ENCODE measurements around the gene ORM2. TPM values are rescaled to one million over a fixed set of nuclear protein-coding genes. Genes with fewer than 3 reads are reported as not detected.

The ORM2 gene
- polyA plus RNA-seq, 3 donors, result 0.30 to 0.33 TPM; not detected in 1

- Mint-ChIP-seq H3K4me3 (no peak overlapping the region), H3K4me1 (peaks cover 24% of the 10 kb centered on the region), H3K36me3 (peaks cover 94 to 99% of the 10 kb centered on the region in 2 donors), H3K27me3 (ENCODE audit: low read depth in 3 of 3) (peaks cover 0 to 2% (median 0%) of the 10 kb centered on the region in 3 donors), H3K9me3 (peaks cover 0 to 5% (median 0%) of the 10 kb centered on the region in 7 donors), H3K27ac (peak overlapping the region; percentile 50 to 91 (median 78))
- intact Hi-C loops (cut with micrococcal nuclease), result loop anchor here (10.0 kb wide), 3 partner anchors 53 to 313 kb away; partner anchors contain the start of gene TEX53 (in 1 of the 2)
- Histone ChIP-seq H3K4me2 (replicated peaks; ENCODE audit: extremely low read depth, low read length, poor library complexity, severe bottlenecking) (no peak overlapping the region), H4K20me1 (ENCODE audit: insufficient read depth, low read length) (peaks cover 97% of the 10 kb centered on the region), H3K4me3 (replicated peaks in 1 of 3; ENCODE audit: low read depth in 2 of 3, low read length in 3 of 3) (no peak overlapping the region), H3K4me1 (ENCODE audit: control insufficient read depth in 1 of 2, insufficient read depth in 2 of 2, low read length in 2 of 2) (peaks cover 14 to 19% of the 10 kb centered on the region in 2 donors), H3K79me2 (ENCODE audit: insufficient read depth, low read length) (peaks cover 7% of the 10 kb centered on the region), H3K9ac (ENCODE audit: insufficient read depth, low read length, poor library complexity, severe bottlenecking) (no peak overlapping the region), H3K27ac (ENCODE audit: low read depth in 1 of 2, low read length in 2 of 2) (peak overlapping the region; percentile 49 to 73), H2AFZ (ENCODE audit: insufficient read depth, low read depth, low read length, poor library complexity, severe bottlenecking) (no peak overlapping the region), H3K9me3 (replicated peaks in 1 of 2; ENCODE audit: control insufficient read depth in 1 of 2, insufficient read depth in 1 of 2, low read length in 2 of 2) (no peaks in the 10 kb centered on the region), H3K36me3 (replicated peaks in 1 of 2; ENCODE audit: control insufficient read depth in 1 of 2, insufficient read depth in 2 of 2, low read length in 2 of 2) (peaks cover 98 to 99% of the 10 kb centered on the region in 2 donors), H3K27me3 (ENCODE audit: control insufficient read depth in 2 of 2, insufficient read depth in 2 of 2, low read length in 2 of 2) (no peaks in the 10 kb centered on the region)
- no peak for DNase-seq
- no peak for TF ChIP-seq CTCF (IDR thresholded peaks at IDR 0.05)
- WGBS (ENCODE audit: insufficient coverage), result 94% methylated on average over 2 of the region's 4 CpGs
Measured at GRCh38 chr9:114341991-114342390, 12.3 kb downstream of the ORM2 start.

- no peak for TF ChIP-seq CTCF (IDR thresholded peaks at IDR 0.05)
- no peak for DNase-seq
- Histone ChIP-seq H3K36me3 (replicated peaks in 1 of 2; ENCODE audit: control insufficient read depth in 1 of 2, insufficient read depth in 2 of 2, low read length in 2 of 2) (peaks cover 97 to 99% of the 10 kb centered on the region in 2 donors), H4K20me1 (ENCODE audit: insufficient read depth, low read length) (peaks cover 94% of the 10 kb centered on the region), H3K4me3 (replicated peaks in 1 of 3; ENCODE audit: low read depth in 2 of 3, low read length in 3 of 3) (no peak overlapping the region), H3K4me2 (replicated peaks; ENCODE audit: extremely low read depth, low read length, poor library complexity, severe bottlenecking) (no peak overlapping the region), H3K9me3 (replicated peaks in 1 of 2; ENCODE audit: control insufficient read depth in 1 of 2, insufficient read depth in 1 of 2, low read length in 2 of 2) (no peaks in the 10 kb centered on the region), H3K27me3 (ENCODE audit: control insufficient read depth in 2 of 2, insufficient read depth in 2 of 2, low read length in 2 of 2) (no peaks in the 10 kb centered on the region), H3K79me2 (ENCODE audit: insufficient read depth, low read length) (peaks cover 7% of the 10 kb centered on the region), H3K4me1 (ENCODE audit: control insufficient read depth in 1 of 2, insufficient read depth in 2 of 2, low read length in 2 of 2) (peaks cover 14 to 19% of the 10 kb centered on the region in 2 donors), H2AFZ (ENCODE audit: insufficient read depth, low read depth, low read length, poor library complexity, severe bottlenecking) (no peak overlapping the region), H3K27ac (ENCODE audit: low read depth in 1 of 2, low read length in 2 of 2) (peak overlapping the region in 1 of 2 donors; percentile 56), H3K9ac (ENCODE audit: insufficient read depth, low read length, poor library complexity, severe bottlenecking) (no peak overlapping the region)
- Mint-ChIP-seq H3K27ac (peak overlapping the region in 3 of 7 donors; percentile 33 to 60 (median 58)), H3K9me3 (peaks cover 0 to 5% (median 0%) of the 10 kb centered on the region in 7 donors), H3K4me3 (no peak overlapping the region), H3K27me3 (ENCODE audit: low read depth in 3 of 3) (peaks cover 0 to 2% (median 0%) of the 10 kb centered on the region in 3 donors), H3K4me1 (peaks cover 24% of the 10 kb centered on the region), H3K36me3 (peaks cover 92 to 98% of the 10 kb centered on the region in 2 donors)
- intact Hi-C loops (cut with micrococcal nuclease), result loop anchor here (10.0 kb wide), 3 partner anchors 52 to 312 kb away; partner anchors contain the start of gene TEX53 (in 1 of the 2)
- WGBS (ENCODE audit: insufficient coverage), result 57% methylated on average over 1 of the region's 5 CpGs
Measured at GRCh38 chr9:114342755-114343440, 13.2 kb downstream of the ORM2 start.

Data from CD14-positive monocyte (primary cell).